ENCODE results near the gene HUS1B. TPM values are rescaled to one million over a fixed set of nuclear protein-coding genes. Genes with fewer than 3 reads are reported as not detected.

Gene HUS1B
- total and polyA plus RNA-seq, 2 donors (not counting 3 experiments of a cell fraction or from before 2014, with no cell fraction given): 0.25 to 1.2 TPM

DNA sequence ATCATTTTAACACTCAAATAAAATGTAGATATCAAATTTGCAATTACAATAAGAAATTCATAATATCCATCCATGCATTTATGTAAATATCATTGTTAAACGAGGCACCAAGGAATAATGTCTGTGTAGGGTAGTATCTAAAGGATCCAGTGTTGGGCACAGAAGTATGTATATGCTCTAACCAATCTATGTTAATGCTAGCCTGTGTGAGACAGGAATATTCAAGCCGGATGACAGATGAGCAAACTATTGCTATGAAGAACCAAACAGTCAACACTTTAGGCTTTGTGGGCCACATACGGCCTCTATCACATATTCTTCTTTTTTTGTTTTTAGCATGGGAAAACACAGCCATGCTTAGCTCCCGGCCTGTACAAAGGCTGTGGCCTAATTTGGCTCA lies 45.0 kb downstream of the HUS1B start:
- POLR2A ChIA-PET: no interaction called here
- Histone ChIP-seq H3K4me2 (ENCODE audit: insufficient read depth, low read length) (no peak overlapping the region), H3K79me2 (ENCODE audit: control insufficient read depth, insufficient read depth, low read length) (no peaks in the 10 kb centered on the region), H3K9me1 (replicated peaks; ENCODE audit: control insufficient read depth, extremely low read depth, insufficient read depth, low read length) (no peaks in the 10 kb centered on the region), H3K4me1 (ENCODE audit: control insufficient read depth, extremely low read depth, insufficient read depth, low read length) (peaks cover 7% of the 10 kb centered on the region), H3K9ac (replicated peaks; ENCODE audit: extremely low read depth, insufficient read depth, low read length) (no peak overlapping the region), H2AFZ (ENCODE audit: low read depth, low read length) (no peak overlapping the region), H3K36me3 (ENCODE audit: control insufficient read depth in 2 of 2, extremely low read depth in 1 of 2, insufficient read depth in 2 of 2, low read length in 2 of 2) (peaks cover 1 to 4% of the 10 kb centered on the region in 2 experiments), H4K20me1 (replicated peaks; ENCODE audit: control insufficient read depth, extremely low read depth, insufficient read depth, low read length) (no peaks in the 10 kb centered on the region), H3K27me3 (ENCODE audit: control insufficient read depth in 2 of 2, insufficient read depth in 2 of 2, low read length in 2 of 2) (no peaks in the 10 kb centered on the region), H3K9me3 (replicated peaks; ENCODE audit: control insufficient read depth, insufficient read depth, low read length) (no peaks in the 10 kb centered on the region), H3K4me3 (replicated peaks in 1 of 3; ENCODE audit: insufficient read depth in 1 of 3, low read depth in 1 of 3, low read length in 3 of 3) (no peak overlapping the region), H3K27ac (ENCODE audit: insufficient read depth, low read depth, low read length) (no peak overlapping the region)
- intact Hi-C loops (cut with micrococcal nuclease) (no loop called here), dilution Hi-C loops (cut with MboI; ENCODE audit: extremely low pct_ligation_motif_present, low sequenced_read_pairs) (no loop called here)
- FAIRE-seq (peak; percentile 31), DNase-seq (ENCODE audit: low read depth, low spot score) (no peak)
- no TSS peak for BruUV-seq (replicated peaks)
- CTCF ChIA-PET: no interaction called here
- no peak for TF ChIP-seq MAX (IDR thresholded peaks at IDR 0.05; ENCODE audit: insufficient read depth, insufficient read length)
- TF ChIP-seq EZH2 (IDR thresholded peaks at IDR 0.05; ENCODE audit: borderline replicate concordance, low read depth, low read length, severe bottlenecking): no peak
- no peak for TF ChIP-seq POLR2A (IDR thresholded peaks at IDR 0.05; ENCODE audit: low read depth, low read length)
- no peak for TF ChIP-seq FOS (IDR thresholded peaks at IDR 0.05; ENCODE audit: borderline replicate concordance, insufficient read depth, low read length)

GRCh38 chr6:610882-611281 lies 46.0 kb downstream of the HUS1B start:
- FAIRE-seq (peak; percentile 81), DNase-seq (ENCODE audit: low read depth, low spot score) (no peak)
- H3K4me1 ChIP-seq (ENCODE audit: control insufficient read depth, extremely low read depth, insufficient read depth, low read length): peaks cover 7% of the 10 kb centered on the region
- H3K9me3 ChIP-seq (replicated peaks; ENCODE audit: control insufficient read depth, insufficient read depth, low read length): no peaks in the 10 kb centered on the region
- H4K20me1 ChIP-seq (replicated peaks; ENCODE audit: control insufficient read depth, extremely low read depth, insufficient read depth, low read length): no peaks in the 10 kb centered on the region
- intact Hi-C loops (cut with micrococcal nuclease): no loop called here
- H3K27me3 ChIP-seq (ENCODE audit: control insufficient read depth in 2 of 2, insufficient read depth in 2 of 2, low read length in 2 of 2): no peaks in the 10 kb centered on the region
- TF ChIP-seq POLR2AphosphoS5 (IDR thresholded peaks at IDR 0.05; ENCODE audit: insufficient read depth, low read depth, low read length) (no peak), POLR2A (IDR thresholded peaks at IDR 0.05; ENCODE audit: low read depth, low read length) (no peak), MAX (IDR thresholded peaks at IDR 0.05; ENCODE audit: insufficient read depth, insufficient read length) (no peak), EZH2 (IDR thresholded peaks at IDR 0.05; ENCODE audit: borderline replicate concordance, low read depth, low read length, severe bottlenecking) (no peak), GATA2 (IDR thresholded peaks at IDR 0.05; ENCODE audit: insufficient read depth, insufficient read length, low read depth, low read length) (no peak), JUN (IDR thresholded peaks at IDR 0.05; ENCODE audit: borderline replicate concordance, insufficient read depth, insufficient read length, low read depth) (no peak)
- no peak overlapping the region for H2AFZ ChIP-seq (ENCODE audit: low read depth, low read length)
- H3K4me2 ChIP-seq (ENCODE audit: insufficient read depth, low read length): no peak overlapping the region
- ChIA-PET CTCF (interaction anchor here (0.5 to 1.9 kb wide), 3 partner anchors 14 to 111 kb away, joined by 3 to 5 read pairs (median 3); no protein-coding TSS in a partner anchor), POLR2A (no interaction called here)
- no peak overlapping the region for H3K4me3 ChIP-seq (replicated peaks in 1 of 3; ENCODE audit: insufficient read depth in 1 of 3, low read depth in 1 of 3, low read length in 3 of 3)
- H3K9me1 ChIP-seq (replicated peaks; ENCODE audit: control insufficient read depth, extremely low read depth, insufficient read depth, low read length): no peaks in the 10 kb centered on the region
- H3K36me3 ChIP-seq (ENCODE audit: control insufficient read depth in 2 of 2, extremely low read depth in 1 of 2, insufficient read depth in 2 of 2, low read length in 2 of 2): peaks cover 6 to 7% of the 10 kb centered on the region in 2 experiments
- H3K27ac ChIP-seq (ENCODE audit: insufficient read depth, low read depth, low read length): no peak overlapping the region
- no peak overlapping the region for H3K9ac ChIP-seq (replicated peaks; ENCODE audit: extremely low read depth, insufficient read depth, low read length)
- no peaks in the 10 kb centered on the region for H3K79me2 ChIP-seq (ENCODE audit: control insufficient read depth, insufficient read depth, low read length)
- dilution Hi-C loops (cut with MboI; ENCODE audit: extremely low pct_ligation_motif_present, low sequenced_read_pairs): no loop called here
- no TSS peak for BruUV-seq (replicated peaks)

Measured in endothelial cell of umbilical vein (primary cell).